GM08714 (cell line): ENCODE measurements around the gene SESN1.

Source experiments
- H3K4me3 ChIP-seq: fragments of 200-500 bp; sonication (Bioruptor generic); 2 replicates; pipeline ENCODE4 v1.5.1; 2014; ENCODE audit warnings: mild to moderate bottlenecking, low read length, inconsistent platforms
- ZNF274 ChIP-seq: IDR thresholded peaks from 2 replicates; pipeline ENCODE4 v1.6.1; 2012; ENCODE audit warnings: mild to moderate bottlenecking, low read depth, low read length

Gene SESN1

DNA sequence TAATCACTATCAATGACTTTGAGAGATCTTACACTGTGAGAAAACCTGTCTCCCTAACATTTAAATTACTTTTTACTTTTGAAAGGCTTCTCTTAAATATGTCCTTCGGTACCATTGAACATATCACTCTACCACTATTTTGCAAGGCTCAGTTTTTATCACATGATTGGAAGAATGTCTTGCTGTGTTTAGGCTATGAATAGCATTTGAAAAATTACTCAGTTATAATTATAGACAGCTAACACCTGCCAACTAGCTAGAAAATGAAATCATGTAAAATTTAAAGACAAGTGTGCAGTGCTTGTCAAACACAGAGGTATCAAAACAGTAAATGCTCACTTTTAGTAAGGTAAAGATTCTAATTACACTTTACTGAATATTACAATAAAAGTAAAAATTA lies 11.0 kb downstream of the SESN1 start:
- H3K4me3 ChIP-seq: no peak overlapping the region
- TF ChIP-seq ZNF274: no peak

DNA sequence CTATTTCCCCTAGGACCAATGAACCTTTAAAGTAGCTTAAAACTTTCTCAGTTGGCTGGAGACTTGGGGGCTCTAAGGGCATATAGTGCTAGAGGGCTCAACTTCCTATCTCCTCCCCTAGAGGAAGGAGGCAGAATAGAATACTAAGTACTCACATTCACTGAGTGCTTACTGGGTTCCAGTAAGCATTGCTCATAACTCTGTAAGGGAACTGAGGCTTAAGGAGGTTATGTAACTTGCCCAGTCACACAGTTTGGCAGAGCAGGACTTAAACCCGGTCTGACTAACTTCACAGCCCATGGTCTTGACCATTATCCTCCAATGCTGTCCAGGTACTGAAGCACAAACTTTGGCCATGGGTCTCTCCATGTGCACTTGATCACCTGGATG lies 12.5 kb downstream of the SESN1 start:
- H3K4me3 ChIP-seq: no peak overlapping the region
- no peak for TF ChIP-seq ZNF274

DNA sequence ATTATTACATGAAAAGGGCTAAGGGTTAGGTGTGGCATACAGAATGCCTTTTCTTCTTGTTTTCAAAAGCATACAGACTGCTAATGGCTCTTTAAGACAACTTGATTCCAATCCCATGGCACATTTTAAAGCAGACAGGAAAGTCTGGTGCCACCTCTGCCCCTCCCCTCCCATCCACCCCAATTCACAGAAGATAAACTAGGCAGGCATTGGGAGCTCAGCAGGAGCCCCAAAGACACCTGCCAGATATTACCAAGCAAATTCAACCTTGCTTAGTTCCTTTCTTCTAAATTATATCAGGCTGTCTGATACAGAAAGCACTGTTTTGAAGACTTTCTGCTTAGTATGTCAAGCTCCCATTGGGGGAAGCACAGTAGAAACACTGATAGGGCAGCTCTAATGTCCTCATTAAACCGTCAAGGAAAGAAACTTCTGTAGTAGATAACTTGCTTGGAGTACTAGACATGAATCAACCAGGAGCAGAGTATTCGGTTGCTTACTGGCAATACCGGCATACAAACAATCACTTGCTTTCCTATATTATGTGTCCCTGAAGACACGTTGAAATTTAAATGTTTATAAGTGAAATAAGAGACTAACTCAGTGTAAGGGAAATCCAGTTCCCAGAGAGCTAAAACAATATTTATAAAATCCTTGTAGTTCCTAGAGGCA lies 13.0 kb downstream of the SESN1 start:
- TF ChIP-seq ZNF274: no peak
- H3K4me3 ChIP-seq: no peak overlapping the region

DNA sequence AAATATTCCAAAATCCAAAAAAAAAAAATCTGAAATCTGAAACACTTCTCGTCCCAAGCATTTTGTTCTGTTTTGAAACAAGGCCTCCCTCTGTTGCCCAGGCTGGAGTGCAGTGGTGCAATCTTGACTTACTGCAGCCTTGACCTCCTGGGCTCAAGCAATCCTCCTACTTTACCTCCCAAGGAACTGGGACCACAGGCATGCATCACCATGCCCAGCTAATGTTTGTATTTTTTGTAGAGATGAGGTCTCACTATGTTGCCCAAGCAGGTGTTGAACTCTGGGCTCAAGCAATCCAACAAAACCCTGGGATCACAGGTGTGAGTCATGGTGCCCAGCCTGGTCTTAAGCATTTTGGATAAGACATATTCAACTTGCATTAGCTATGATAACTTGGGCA lies 13.6 kb downstream of the SESN1 start:
- no peak for TF ChIP-seq ZNF274
- no peak overlapping the region for H3K4me3 ChIP-seq

DNA sequence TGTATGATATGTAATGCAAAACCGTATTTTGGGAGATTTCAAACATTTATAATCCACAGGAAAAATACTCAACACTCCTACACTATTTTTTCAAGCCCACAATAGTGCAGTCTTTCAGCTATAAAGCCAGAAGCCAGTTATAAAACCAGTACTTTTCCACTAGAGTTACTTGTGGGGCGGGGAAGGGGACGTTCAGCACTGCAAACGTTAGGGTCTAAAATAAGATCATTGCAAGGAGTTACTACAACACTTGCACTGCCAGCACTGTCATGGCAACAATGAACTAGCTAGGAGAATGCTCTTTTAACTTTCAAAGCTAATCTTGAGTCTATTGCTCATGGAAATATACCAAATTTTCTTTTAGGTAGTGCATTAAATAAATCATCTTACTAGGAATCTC lies 14.7 kb downstream of the SESN1 start:
- TF ChIP-seq ZNF274: no peak
- no peak overlapping the region for H3K4me3 ChIP-seq

DNA sequence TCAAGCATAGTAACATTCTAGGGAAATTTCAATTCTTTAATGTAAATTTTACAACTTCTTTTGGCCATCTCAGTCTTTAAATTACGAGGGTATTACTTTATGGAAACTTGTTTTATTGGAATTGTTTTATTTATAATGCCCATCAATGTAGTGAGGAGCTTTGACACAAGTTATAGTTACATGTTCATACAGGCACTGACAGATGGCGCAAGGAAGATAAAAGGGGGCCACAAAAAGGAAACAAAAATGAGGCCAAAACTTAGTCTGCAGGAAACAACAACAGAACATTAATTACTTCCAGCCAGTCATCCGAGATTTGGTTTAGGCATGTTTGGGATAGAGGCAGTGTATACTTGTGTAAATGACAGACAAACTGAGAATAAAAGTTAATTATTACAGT lies 18.3 kb downstream of the SESN1 start:
- no peak for TF ChIP-seq ZNF274
- no peak overlapping the region for H3K4me3 ChIP-seq

DNA sequence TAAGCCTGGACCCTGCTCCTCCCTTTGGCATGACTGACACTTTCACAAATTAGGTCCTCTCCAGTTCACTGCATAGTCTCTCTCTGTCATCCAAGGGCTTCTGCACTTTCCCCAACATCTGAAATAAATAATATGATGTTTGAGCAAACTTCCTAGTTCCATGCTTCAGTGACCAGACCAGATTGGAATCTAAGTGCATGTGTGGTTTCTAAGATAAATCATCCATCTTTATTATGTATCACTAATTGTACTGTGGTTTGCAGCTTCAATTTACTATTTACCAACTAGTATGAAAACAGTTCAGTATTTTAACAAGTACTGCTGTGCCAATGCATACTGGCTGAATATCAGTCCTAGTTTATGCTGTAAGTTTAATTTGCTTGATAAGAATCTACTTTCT lies 18.7 kb downstream of the SESN1 start:
- H3K4me3 ChIP-seq: no peak overlapping the region
- TF ChIP-seq ZNF274: no peak

DNA sequence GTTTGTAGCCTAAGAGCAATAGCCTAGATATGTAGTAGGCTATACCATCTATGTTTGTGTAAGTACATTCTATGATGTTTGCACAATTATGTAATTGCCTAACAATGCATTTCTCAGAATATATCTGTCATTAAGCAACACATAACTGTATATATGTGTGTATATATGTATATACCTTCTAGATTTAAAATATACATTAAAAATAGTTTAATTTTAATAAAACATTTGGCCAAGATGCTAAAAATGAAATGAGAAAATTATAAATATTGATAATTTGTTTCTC lies 20.6 kb downstream of the SESN1 start:
- no peak for TF ChIP-seq ZNF274
- H3K4me3 ChIP-seq: no peak overlapping the region

DNA sequence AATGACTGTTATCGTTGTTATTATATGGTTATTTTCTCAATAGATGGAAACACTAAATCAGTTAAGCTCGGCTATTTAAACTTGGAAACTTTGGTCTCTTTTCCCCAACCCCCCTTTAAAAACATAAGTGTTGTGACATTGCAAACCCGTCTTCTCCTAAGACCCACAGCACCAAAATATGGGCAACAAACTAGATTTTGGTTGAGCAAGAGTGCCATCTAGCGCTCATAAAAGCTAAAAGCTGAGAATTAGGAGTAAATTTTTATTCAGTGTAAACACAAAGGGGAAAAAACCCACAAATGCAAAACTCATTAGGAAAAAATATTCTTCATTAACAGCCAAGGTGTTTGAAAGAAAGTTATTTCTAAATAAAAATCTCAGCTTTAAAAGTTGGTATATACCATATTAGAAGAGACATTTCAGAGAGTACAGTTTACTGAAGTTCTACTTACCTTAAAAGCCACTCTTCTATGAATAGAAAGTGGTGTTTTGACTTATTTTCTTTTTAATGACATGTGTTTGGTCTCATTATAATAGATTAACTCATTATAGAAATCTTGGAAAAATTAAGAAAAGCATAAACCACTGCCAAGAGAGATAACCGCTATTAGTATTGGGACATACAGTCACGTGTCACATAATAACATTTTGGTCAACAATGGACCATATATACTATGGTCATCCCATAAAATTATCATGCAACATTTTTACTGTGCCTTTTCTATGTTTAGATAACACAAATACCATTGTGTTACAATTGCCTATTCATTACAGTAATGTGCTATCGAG lies 21.1 kb downstream of the SESN1 start:
- TF ChIP-seq ZNF274: no peak
- H3K4me3 ChIP-seq: no peak overlapping the region

DNA sequence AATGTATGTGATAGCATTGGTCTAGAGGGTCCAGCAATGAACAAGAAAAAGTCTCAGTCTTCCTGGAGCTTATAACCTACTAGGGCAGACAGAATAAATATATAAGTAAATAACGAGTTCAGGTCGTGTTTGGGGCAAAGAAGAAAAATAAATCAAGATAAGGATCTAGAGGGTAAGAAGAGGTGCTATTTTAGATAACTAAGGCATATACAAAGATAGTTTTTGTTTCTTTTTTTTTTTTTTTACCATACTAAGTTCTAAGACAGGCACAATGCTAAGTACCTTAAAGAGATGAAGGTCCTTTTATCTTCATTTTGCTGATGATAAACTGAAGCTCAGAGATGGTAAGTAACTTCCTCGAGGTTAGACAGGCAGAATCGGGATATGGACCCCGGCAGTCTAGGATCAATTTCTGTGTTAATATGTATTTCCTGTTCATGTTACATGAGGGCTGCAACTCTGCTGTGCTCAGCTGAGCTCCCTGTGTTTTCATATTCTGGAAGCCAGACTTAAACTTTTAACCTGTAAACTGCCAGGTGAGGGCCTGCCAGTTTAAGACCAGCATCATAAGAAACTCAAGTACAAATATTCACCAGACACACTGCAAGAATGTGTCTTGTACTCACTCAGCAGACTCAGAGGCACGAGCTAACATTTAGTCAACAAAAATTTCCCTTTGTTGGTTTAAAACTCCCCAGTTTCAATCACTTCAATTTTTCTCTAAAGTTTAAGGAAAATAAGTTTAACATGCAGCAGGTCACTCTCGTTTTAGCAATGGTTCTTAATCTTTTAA lies 23.3 kb downstream of the SESN1 start:
- H3K4me3 ChIP-seq: no peak overlapping the region
- TF ChIP-seq ZNF274: no peak

DNA sequence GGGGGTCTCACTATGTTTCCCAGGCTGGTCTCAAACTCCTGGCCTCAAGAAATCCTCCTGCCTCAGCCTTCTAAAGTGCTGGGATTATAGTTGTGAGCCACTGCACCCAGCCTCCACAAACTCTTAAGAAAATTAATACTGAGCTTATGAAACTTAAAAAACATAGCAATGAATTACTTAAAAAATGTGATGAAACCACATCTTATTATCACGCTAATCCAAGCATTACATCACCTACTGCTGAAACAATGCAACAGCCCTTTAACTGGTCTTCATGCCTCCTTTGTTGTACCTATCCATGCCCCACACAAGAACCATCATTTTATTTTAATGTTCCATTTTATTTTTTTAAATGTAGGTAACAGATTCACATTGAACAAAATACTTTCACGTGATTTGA lies 24.9 kb downstream of the SESN1 start:
- no peak overlapping the region for H3K4me3 ChIP-seq
- no peak for TF ChIP-seq ZNF274

DNA sequence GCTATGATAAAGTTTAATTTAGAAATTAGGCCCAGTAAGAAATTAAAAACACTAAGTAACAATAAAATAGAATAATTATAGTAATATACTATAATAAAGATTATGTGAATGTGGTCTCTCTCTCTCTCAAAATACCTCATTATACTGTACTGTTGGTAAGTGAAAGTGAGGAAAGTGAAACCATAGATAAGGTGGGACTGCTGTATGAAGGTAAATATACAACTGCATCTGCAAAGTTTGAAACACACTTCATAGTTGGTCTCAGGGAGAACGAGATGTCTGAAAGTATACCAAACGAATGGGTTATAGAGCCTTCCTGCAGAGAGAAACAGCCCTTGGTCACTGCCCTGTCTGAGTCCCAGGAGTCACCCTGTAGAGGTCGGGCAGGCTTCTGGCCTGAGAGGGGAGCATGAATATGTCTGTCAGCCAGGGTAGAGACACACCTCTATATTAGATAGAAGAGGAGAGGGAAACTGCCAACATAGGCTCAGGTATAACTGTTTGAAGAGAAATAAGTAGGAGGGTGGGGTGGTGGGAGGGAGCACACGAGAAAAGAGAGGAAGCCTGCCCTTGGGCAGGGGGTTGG lies 31.8 kb downstream of the SESN1 start:
- TF ChIP-seq ZNF274: no peak
- H3K4me3 ChIP-seq: no peak overlapping the region

DNA sequence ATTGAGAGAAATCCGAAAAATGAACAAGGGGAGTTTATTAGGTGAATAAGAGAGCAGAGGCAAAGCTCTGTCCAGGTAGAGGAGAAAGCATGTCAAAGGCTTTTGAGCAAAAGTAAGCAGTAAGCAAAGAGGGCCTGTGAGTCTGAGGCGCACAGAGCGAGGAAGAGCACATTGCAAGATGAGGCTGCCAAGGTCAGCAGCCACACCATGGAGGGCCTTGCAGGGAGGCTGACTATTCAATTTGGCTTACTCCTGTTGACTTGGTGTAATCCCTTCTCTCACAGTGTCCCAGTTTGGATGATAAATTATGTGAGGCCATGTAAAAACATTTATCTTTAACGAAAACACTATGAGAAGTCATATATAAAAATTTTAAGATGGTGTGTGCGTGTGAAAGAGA lies 32.4 kb downstream of the SESN1 start:
- H3K4me3 ChIP-seq: no peak overlapping the region
- no peak for TF ChIP-seq ZNF274

DNA sequence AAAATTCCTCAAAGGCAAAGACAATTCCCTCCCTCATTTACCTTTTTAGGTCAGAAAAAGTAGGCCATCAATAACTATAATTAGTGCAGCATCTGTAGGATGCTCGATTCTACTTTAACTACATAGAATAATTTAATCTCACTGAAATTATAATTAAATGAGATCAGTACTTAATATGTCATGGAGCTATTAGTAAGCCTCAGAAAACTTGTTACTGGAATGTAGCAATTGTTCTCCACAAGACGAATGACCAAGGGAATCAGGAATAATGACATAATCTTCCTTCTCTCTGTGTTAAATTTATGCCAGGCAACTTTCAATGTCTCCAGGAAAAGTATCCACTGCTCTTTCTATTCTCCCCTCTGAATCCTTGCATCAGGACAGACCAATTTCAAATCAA lies 34.1 kb downstream of the SESN1 start:
- TF ChIP-seq ZNF274: no peak
- no peak overlapping the region for H3K4me3 ChIP-seq

DNA sequence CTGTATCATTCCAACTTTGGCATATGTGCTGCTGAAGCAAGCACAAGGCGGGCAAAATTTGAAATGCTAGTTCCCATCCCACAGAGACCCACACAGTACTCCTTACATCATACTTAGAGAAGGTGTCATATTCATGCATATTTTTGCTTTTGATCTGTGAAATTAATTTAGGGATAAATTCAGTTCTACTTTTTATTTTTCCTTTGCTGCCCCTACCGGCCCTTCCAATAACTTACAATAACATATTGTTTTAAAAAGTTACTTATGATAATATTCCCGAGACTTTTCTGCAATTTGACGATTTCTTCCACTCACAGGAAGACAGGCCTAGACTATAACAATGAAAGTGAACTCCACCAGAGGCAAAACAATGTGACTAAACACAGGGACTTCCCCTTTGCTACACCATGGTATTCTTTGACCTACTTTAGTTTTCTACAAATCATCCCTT lies 35.0 kb downstream of the SESN1 start:
- H3K4me3 ChIP-seq: no peak overlapping the region
- no peak for TF ChIP-seq ZNF274
